Mesenchymal stem cell (in vitro differentiated cells and primary cell): ENCODE results near the gene FREM1.

Experiments used
- DNase-seq: peaks from one replicate; pipeline ENCODE4 v3.0.0-alpha.2; 2013
- H2AFZ ChIP-seq: one replicate; pipeline ENCODE4 v1.6.1; 2013; ENCODE audit warnings: low read depth, mild to moderate bottlenecking, control low read depth, inconsistent platforms, low read length, moderate library complexity
- H2AK5ac ChIP-seq: 2 replicates; pipeline ENCODE4 v1.6.1; 2013; ENCODE audit warnings: low read length, moderate library complexity, mild to moderate bottlenecking, inconsistent platforms; ENCODE audit not compliant: severe bottlenecking
- H2BK120ac ChIP-seq: one replicate; pipeline ENCODE4 v1.6.1; 2013; ENCODE audit warnings: low read depth, mild to moderate bottlenecking, inconsistent platforms, low read length, moderate library complexity
- H2BK12ac ChIP-seq, 2 experiments: one replicate each; pipeline ENCODE4 v1.6.1; 2013; ENCODE audit warnings: inconsistent platforms in 2 of 2, low read length in 2 of 2, mild to moderate bottlenecking in 2 of 2, moderate library complexity in 2 of 2, control low read depth in 1 of 2
- H2BK15ac ChIP-seq: one replicate; pipeline ENCODE4 v1.6.1; 2013; ENCODE audit warnings: mild to moderate bottlenecking, low read depth, inconsistent platforms; ENCODE audit not compliant: poor library complexity, severe bottlenecking
- H2BK5ac ChIP-seq: 2 replicates; pipeline ENCODE4 v1.6.1; 2013; ENCODE audit warnings: low read depth, mild to moderate bottlenecking, low read length, control low read depth, inconsistent platforms; ENCODE audit not compliant: poor library complexity, severe bottlenecking
- H3K14ac ChIP-seq, 2 experiments: one replicate each; pipeline ENCODE4 v1.6.1; 2013; ENCODE audit warnings: inconsistent platforms in 2 of 2, low read length in 2 of 2, control low read depth in 1 of 2, mild to moderate bottlenecking in 1 of 2, moderate library complexity in 1 of 2
- H3K18ac ChIP-seq, 2 experiments: one replicate each; pipeline ENCODE4 v1.6.1; 2013; ENCODE audit warnings: inconsistent platforms in 2 of 2, low read length in 2 of 2, control low read depth in 1 of 2, low read depth in 1 of 2, mild to moderate bottlenecking in 1 of 2
- H3K23ac ChIP-seq, 2 experiments: one replicate each; pipeline ENCODE4 v1.6.1; 2013; ENCODE audit warnings: inconsistent platforms in 2 of 2, low read length in 2 of 2, mild to moderate bottlenecking in 2 of 2, moderate library complexity in 2 of 2, control low read depth in 1 of 2
- H3K27ac ChIP-seq: 2 replicates; pipeline ENCODE4 v1.5.1; 2013; ENCODE audit warnings: mild to moderate bottlenecking, moderate library complexity, low read length, control low read depth, inconsistent platforms; ENCODE audit not compliant: poor library complexity, severe bottlenecking
- H3K27me3 ChIP-seq, 2 experiments: 2 replicates each; pipeline versions ENCODE4 v1.6.1 to v1.7.0; 2013; ENCODE audit warnings: low read length in 2 of 2, mild to moderate bottlenecking in 2 of 2, moderate library complexity in 2 of 2, control low read depth in 1 of 2, inconsistent platforms in 1 of 2; ENCODE audit not compliant: control insufficient read depth in 1 of 2, insufficient read depth in 1 of 2
- H3K36me3 ChIP-seq, 2 experiments: 2 replicates each; pipeline versions ENCODE4 v1.6.1 to v1.7.0; 2013; ENCODE audit warnings: low read length in 2 of 2, control low read depth in 1 of 2, inconsistent platforms in 1 of 2, low read depth in 1 of 2, mild to moderate bottlenecking in 1 of 2; ENCODE audit not compliant: insufficient read depth in 2 of 2, control insufficient read depth in 1 of 2
- H3K4ac ChIP-seq, 2 experiments: one replicate each; pipeline ENCODE4 v1.6.1; 2013; ENCODE audit warnings: inconsistent platforms in 2 of 2, low read length in 2 of 2, mild to moderate bottlenecking in 2 of 2, moderate library complexity in 2 of 2, control low read depth in 1 of 2, low read depth in 1 of 2
- H3K4me1 ChIP-seq: 2 replicates; pipeline ENCODE4 v1.6.1; 2013; ENCODE audit warnings: low read depth, low read length, control low read depth; ENCODE audit not compliant: control insufficient read depth, insufficient read depth
- H3K4me2 ChIP-seq: 2 replicates; pipeline ENCODE4 v1.6.1; 2013; ENCODE audit warnings: low read length, mild to moderate bottlenecking, inconsistent platforms; ENCODE audit not compliant: poor library complexity, severe bottlenecking
- H3K4me3 ChIP-seq, 2 experiments: 2 replicates each; pipeline versions ENCODE4 v1.5.1 to v1.7.0; 2013; ENCODE audit warnings: low read length in 2 of 2, mild to moderate bottlenecking in 2 of 2, control low read depth in 1 of 2, low read depth in 1 of 2; ENCODE audit not compliant: insufficient read depth in 1 of 2
- H3K79me1 ChIP-seq: replicated peaks from 2 replicates; pipeline ENCODE4 v1.6.1; 2013; ENCODE audit warnings: mild to moderate bottlenecking, control low read depth, low read length, inconsistent platforms; ENCODE audit not compliant: poor library complexity, severe bottlenecking
- H3K9ac ChIP-seq: 2 replicates; pipeline ENCODE4 v1.7.0; 2013; ENCODE audit warnings: mild to moderate bottlenecking, low read length, moderate library complexity
- H3K9me3 ChIP-seq: 2 replicates; pipeline ENCODE4 v1.7.0; 2013; ENCODE audit warnings: mild to moderate bottlenecking, low read length; ENCODE audit not compliant: control insufficient read depth
- H4K8ac ChIP-seq: one replicate; pipeline ENCODE4 v1.6.1; 2013; ENCODE audit warnings: inconsistent platforms, mild to moderate bottlenecking, low read length, moderate library complexity
- H4K91ac ChIP-seq: one replicate; pipeline ENCODE4 v1.6.1; 2013; ENCODE audit warnings: mild to moderate bottlenecking, low read length, inconsistent platforms
- WGBS: methylation state at CpG from one replicate; pipeline ENCODE4 v1.1.7; 2013; ENCODE audit warnings: mixed read lengths; 5-methylcytosine and 5-hydroxymethylcytosine counted together

FREM1 gene

GRCh38 chr9:14846871-14847311 is 63.3 kb downstream of the FREM1 start:
- Histone ChIP-seq H3K23ac (no peak overlapping the region), H2BK5ac (no peak overlapping the region), H3K36me3 (no peaks in the 10 kb centered on the region), H3K14ac (no peak overlapping the region), H3K4me1 (no peaks in the 10 kb centered on the region), H3K27me3 (peaks cover 0 to 3% of the 10 kb centered on the region in 2 experiments), H3K9me3 (no peaks in the 10 kb centered on the region), H4K91ac (no peak overlapping the region), H3K4me2 (no peak overlapping the region), H3K27ac (no peak overlapping the region), H3K79me1 (no peaks in the 10 kb centered on the region), H2AK5ac (no peak overlapping the region), H3K4me3 (no peak overlapping the region), H3K18ac (no peak overlapping the region), H2BK15ac (no peak overlapping the region), H3K9ac (no peak overlapping the region), H4K8ac (no peak overlapping the region), H2BK12ac (no peak overlapping the region), H3K4ac (no peak overlapping the region), H2BK120ac (no peak overlapping the region), H2AFZ (no peak overlapping the region)
- DNase-seq = peak; percentile 39
- 12% methylated on average over 2 of the region's 3 CpGs for WGBS

DNA sequence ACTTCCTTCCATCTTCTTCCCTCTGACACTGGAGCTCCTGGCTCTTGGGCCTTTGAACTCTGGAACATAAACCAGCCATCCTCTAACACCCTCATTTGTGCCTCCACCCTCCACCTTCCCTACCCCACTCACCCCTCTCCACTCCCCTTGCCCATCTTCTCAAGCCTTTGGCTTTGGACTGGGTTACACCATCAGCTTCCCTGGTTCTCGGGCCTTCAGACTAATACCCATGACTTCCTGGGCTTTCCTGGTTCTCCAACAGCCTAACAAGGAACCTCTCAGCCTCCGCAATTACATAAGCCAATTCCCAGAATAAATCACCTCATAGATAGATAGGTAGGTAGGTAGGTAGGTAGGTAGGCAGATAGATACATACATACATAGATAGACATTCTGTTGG is 67.1 kb downstream of the FREM1 start:
- H4K91ac ChIP-seq = no peak overlapping the region
- WGBS = 92% methylated on average over 1 of the region's 2 CpGs
- H3K14ac ChIP-seq = no peak overlapping the region
- no peak overlapping the region for H2AFZ ChIP-seq
- H3K27me3 ChIP-seq = no peaks in the 10 kb centered on the region
- H3K23ac ChIP-seq = no peak overlapping the region
- H4K8ac ChIP-seq = no peak overlapping the region
- no peaks in the 10 kb centered on the region for H3K79me1 ChIP-seq
- H3K36me3 ChIP-seq = no peaks in the 10 kb centered on the region
- no peak overlapping the region for H2BK12ac ChIP-seq
- no peak overlapping the region for H3K9ac ChIP-seq
- DNase-seq = no peak
- H3K4me3 ChIP-seq = no peak overlapping the region
- H3K9me3 ChIP-seq = no peaks in the 10 kb centered on the region
- no peak overlapping the region for H3K18ac ChIP-seq
- no peak overlapping the region for H3K4me2 ChIP-seq
- H2AK5ac ChIP-seq = no peak overlapping the region
- H3K4ac ChIP-seq = no peak overlapping the region
- H3K27ac ChIP-seq = no peak overlapping the region
- no peak overlapping the region for H2BK120ac ChIP-seq
- no peaks in the 10 kb centered on the region for H3K4me1 ChIP-seq
- H2BK15ac ChIP-seq = no peak overlapping the region
- H2BK5ac ChIP-seq = no peak overlapping the region

GRCh38 chr9:14842269-14842668 is 68.0 kb downstream of the FREM1 start:
- no peak overlapping the region for H3K4me3 ChIP-seq
- no peaks in the 10 kb centered on the region for H3K36me3 ChIP-seq
- H3K9me3 ChIP-seq = no peaks in the 10 kb centered on the region
- H3K4ac ChIP-seq = no peak overlapping the region
- H3K4me2 ChIP-seq = no peak overlapping the region
- no peak overlapping the region for H3K23ac ChIP-seq
- no peak overlapping the region for H2AFZ ChIP-seq
- no peaks in the 10 kb centered on the region for H3K79me1 ChIP-seq
- H3K18ac ChIP-seq = no peak overlapping the region
- no peak for DNase-seq
- no peak overlapping the region for H2AK5ac ChIP-seq
- H3K27ac ChIP-seq = no peak overlapping the region
- no peak overlapping the region for H4K8ac ChIP-seq
- no peak overlapping the region for H2BK12ac ChIP-seq
- 97% methylated on average over 10 of the region's 10 CpGs for whole genome bisulfite sequencing
- no peaks in the 10 kb centered on the region for H3K27me3 ChIP-seq
- H3K14ac ChIP-seq = no peak overlapping the region
- H3K4me1 ChIP-seq = no peaks in the 10 kb centered on the region
- H4K91ac ChIP-seq = peak overlapping the region; percentile 46
- no peak overlapping the region for H2BK120ac ChIP-seq
- H3K9ac ChIP-seq = no peak overlapping the region
- H2BK15ac ChIP-seq = no peak overlapping the region
- no peak overlapping the region for H2BK5ac ChIP-seq

DNA sequence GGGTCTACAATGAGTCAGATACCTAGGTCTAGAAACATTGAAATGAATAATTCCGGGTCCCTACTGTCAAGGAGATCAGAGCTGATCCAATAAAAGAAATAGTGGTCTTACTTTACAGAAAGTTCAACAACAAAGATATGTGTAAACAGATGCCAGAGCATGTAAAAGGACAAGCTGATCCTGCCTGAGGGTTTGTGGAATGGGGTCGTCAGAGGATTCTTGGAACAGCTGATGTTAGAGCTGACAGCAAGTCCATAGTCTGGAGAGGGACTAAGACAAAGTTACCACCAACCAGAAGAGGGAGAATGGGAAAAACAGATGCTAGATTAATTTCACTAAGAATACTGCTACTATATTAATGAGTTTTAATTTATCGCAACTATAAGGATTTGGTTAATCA is 71.5 kb downstream of the FREM1 start:
- H2BK120ac ChIP-seq = no peak overlapping the region
- no peaks in the 10 kb centered on the region for H3K9me3 ChIP-seq
- no peak overlapping the region for H3K4me2 ChIP-seq
- no peak overlapping the region for H2BK15ac ChIP-seq
- H2BK5ac ChIP-seq = no peak overlapping the region
- H4K91ac ChIP-seq = no peak overlapping the region
- H3K27me3 ChIP-seq = no peaks in the 10 kb centered on the region
- H3K18ac ChIP-seq = no peak overlapping the region
- H3K79me1 ChIP-seq = no peaks in the 10 kb centered on the region
- no peak overlapping the region for H3K23ac ChIP-seq
- H3K27ac ChIP-seq = no peak overlapping the region
- no peak overlapping the region for H3K14ac ChIP-seq
- H2AK5ac ChIP-seq = no peak overlapping the region
- no peaks in the 10 kb centered on the region for H3K4me1 ChIP-seq
- H3K4ac ChIP-seq = no peak overlapping the region
- no peak overlapping the region for H4K8ac ChIP-seq
- no peaks in the 10 kb centered on the region for H3K36me3 ChIP-seq
- H3K4me3 ChIP-seq = no peak overlapping the region
- no peak overlapping the region for H3K9ac ChIP-seq
- no peak overlapping the region for H2BK12ac ChIP-seq
- 96% methylated on average over 3 of the region's 3 CpGs for WGBS
- DNase-seq = no peak
- no peak overlapping the region for H2AFZ ChIP-seq
